ENCODE results near the gene RAD23A.
"Not testable (repeated sequence)": the region's sequence is repeated elsewhere in the genome, so short reads cannot be mapped to it uniquely, and the experiment has no call there.

RAD23A gene

GRCh38 chr19:12945479-12946091 is at the start of gene RAD23A:
Gene RAD23A (plus strand): TSS chr19:12945862. CDS start chr19:12945949, 87 bp downstream.
- DNase-seq: peak; percentile 99

DNA sequence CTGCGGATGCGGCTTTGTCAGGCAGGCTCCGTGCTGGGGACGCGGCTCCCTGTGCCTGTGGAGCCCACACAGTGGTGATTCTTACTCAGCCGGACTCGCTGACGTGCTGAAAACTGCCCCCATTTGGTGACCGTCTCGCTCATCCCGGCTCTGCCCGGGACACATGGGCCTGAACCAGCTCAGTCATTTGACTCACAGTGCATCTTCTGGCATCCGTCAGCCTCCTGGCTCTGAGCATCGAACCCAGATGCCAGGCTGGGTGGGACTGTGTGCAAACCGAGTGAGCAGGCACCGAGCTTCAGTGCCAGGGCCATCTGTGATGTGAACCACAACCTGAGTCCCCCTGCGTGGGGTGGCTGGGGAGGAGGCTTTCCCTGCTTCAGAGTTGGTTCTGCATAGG is 49.2 kb upstream of the RAD23A start:
- DNase-seq: no peak

DNA sequence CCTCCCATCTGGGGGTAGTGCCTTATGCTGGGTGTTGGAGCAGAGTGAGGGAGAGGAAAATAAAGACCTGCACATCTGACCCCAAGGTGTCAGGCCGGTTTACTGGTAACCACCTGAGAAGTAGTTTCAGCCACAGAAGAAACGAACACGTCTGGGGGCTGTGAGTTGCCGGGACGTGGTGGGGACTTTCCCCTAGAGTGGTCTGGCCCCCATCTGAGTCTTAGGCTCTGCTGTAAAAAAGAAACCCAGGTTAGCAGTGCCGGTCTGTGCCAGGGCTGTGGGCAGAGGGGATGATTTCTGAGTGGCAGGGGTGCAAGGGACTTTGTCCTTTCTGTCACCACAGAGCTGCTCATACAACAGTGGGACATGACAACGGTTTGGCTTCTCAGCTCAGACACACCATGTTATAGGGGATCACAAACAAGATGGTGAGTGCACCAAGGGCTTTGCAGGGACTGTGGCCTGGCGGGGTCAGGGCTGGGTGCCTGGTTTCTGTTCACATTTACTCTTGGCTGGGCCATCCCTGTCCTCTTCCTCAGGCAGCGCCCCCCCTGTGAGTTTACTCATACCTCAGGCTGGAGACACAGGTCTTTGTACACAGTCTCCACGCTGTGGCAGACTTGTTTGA is 45.7 kb upstream of the RAD23A start:
- DNase-seq: no peak

- DNase-seq: no peak
Measured at GRCh38 chr19:12907166-12907565, 38.5 kb upstream of the RAD23A start.

GRCh38 chr19:12912571-12912970 is 33.1 kb upstream of the RAD23A start:
- DNase-seq: peak; percentile 94

DNA sequence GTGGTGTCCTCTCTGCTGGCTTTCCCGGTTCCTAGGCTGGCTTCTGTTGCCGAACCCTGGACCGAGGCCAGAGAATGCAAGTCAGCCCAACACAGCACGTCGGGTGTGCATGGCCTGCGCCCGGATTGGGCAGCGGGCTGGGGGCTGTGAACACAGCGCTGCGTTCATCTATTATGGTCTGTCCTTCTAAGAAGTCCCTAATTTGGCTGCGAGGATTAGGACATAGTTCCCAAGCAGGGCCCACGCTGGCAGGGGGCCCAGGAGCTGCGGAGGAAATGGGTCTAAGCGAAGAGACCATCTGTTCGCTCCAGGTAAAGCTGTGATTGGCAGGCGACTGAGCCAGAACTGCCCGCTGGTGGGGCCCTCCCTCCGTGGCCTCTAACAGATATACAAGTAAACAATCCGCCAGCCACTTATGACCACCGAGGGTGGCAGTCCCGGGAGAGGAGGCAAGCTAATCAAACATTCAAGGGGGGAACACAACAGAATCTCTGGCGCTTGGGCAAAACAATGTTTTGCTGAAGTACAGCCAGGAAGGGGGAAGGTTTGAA is 32.6 kb upstream of the RAD23A start:
- DNase-seq: peak; percentile 91

GRCh38 chr19:12913851-12914690 is 31.6 kb upstream of the RAD23A start:
- DNase-seq: no peak

DNA sequence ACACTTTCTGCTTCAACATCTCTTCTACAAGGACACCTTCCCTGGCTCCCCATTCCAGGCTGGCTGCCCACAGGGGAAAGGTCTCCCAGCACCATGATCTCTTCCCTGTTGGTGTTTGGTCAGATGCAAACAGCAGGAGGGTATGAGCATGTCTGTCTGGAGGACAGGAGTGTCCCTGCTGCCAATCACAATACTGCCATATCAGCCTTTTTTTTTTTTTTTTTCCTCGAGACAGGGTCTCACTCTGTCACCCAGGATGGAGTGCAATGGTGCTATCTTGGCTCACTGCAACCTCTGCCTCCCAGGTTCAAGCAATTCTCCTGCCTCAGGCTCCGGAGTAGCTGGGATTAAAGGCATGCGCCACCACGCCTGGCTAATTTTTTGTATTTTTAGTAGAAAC is 29.8 kb upstream of the RAD23A start:
- DNase-seq: not testable (repeated sequence)

GRCh38 chr19:12918253-12918652 is 27.4 kb upstream of the RAD23A start:
- DNase-seq: no peak

DNA sequence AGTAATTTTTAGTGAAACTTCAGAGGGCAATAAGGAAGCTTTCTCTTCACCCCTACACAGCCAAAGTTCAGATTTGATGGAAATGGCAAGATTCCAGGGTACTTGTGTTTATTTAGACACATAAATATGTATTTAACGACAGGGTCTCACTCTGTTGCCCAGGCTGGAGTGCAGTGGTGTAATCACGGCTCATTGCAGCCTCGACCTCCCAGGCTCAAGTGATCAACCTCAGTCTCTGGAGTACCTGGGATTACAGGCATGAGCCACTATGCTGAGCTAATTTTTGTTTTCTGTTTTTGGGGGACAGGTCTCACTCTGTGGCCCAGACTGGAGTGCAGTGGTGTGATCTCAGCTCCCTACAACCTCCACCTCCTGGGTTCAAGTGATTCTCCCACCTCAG is 24.6 kb upstream of the RAD23A start:
- DNase-seq: no peak

GRCh38 chr19:12922959-12923358 is 22.7 kb upstream of the RAD23A start:
- DNase-seq: no peak

DNA sequence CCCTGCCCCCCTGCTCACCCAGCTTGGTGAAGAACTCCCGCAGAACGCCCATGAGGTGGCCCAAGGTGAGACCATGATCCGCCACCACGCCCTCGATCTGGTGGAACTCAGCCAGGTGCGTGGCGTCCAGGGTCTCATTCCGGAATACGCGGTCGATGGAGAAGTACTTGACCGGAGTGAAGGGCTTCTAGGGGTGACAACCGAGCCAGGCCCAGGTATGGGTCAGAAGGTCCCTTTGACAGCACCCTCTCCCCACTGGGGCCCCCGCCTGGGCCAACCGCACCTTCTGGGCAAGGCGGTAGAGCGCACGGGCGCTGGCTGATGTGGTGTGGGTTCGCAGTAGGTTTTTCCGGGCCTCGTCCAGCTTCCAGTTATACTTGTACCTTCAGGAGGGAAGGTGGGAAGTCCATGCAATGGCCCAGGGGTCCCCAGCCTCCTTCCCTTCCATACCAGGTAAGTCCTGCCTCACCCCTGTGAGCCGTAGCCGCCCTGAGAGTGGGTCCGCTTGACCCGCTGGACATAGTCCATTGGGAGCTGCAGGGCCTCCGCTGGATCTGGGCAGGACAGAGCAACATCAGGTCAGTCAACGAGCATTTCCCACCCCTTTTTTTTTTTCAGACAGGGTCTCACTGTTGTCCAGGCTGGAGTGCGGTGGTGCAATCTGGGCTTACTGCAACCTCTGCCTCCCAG is 20.9 kb upstream of the RAD23A start:
- DNase-seq: no peak

GRCh38 chr19:12930002-12930645 is 15.5 kb upstream of the RAD23A start:
- no peak for DNase-seq

DNA sequence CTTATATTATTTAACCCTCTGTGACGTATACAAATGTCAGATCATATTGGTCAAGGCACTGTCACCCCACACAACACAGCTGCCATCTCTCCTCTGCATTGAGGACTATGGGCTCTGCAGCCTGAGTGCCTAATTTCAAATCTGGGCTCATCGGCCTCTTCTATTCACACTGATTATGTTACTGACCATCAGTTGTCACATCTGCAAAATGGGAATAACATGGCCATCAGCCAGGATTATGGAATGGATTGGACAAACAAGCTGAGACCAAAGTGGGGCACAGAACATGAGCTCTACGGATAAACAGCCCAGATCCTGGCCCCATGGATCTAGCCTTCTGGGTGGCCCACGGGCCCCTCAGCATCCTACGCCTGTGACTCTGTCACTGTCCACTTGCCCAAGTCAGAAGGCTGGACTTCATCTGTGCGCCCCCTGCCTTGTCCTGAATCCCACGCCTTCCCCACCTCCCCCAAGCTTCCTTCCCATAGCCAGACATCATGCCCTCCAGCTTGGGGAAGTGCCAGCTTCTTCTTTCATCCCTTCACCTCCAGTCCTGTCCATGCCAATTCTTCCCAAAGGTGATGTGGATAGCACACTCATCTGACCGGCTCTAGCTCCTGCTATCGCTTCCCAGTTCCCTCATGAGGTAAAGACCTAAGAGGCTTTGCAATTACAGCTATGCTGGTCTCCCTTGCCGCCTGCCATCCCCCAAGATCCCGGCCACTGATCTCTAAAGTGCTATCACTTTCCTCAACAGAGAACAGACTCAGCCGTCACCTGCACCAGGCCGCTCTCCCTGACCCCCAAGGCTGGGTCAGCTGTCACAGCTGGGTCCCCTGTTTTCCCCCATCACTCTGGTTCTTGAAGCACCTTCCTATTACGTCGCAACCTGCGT is 13.0 kb upstream of the RAD23A start:
- no peak for DNase-seq

DNA sequence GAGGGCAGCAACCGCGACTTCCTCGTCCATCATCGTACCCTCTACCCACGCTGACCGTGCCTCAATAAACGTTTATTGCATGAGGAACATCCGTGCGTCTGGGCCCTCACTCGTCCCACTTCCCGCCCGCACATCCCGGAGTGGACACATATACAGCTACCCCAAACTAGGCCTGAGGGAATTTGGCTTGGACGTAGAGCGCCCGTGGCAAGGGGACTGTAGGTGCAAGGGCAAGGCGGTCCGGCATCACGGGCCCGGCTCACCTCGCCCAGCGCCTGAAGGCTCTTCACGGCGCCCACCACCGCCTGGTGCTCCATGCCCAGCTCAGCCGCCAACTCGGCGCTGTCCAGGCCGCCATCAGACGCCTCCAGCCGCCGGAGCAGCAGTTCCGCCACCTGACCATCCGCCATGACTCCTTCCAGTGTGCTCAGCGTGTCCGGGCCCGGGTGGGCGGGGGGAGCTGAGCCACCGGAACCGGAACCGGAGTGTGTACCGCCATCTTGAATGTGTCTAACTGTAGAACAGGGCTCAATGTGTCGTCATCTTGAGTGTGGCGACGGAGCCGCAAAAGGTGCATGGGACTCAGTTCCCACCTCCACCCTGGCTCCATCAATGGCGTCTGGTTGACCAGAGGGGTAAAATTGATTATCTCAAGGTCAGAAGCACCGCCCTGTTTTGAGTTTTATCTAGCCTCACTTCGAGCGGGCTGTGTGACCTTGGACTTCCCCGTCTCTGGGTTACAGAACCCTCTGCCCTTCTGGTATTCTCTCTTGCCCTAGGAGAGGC is 12.2 kb upstream of the RAD23A start, which contains the start of gene FARSA:
FARSA (minus strand) TSS at position 425 of the 786 bp plus-strand sequence; CDS start at position 410, 15 bp downstream.
- peak; percentile 87 for DNase-seq

DNA sequence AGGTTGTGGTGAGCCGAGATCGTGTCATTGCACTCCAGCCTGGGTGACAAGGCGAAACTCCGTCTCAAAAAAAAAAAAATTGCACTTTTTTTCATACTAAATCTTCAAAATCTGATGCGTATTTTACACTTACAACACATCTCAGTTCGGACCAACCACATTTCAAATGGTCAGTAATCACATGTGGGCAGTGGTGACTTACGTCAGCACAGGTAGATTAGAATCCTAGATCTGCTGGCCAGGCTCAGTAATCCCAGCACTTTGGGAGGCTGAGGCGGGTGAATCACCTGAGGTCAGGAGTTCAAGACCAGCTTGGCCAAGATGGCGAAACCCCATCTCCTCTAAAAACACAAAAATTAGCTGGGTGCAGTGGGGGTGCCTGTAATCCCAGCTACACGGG is 10.6 kb upstream of the RAD23A start:
- DNase-seq: no peak

- DNase-seq: peak; percentile 16
Measured at GRCh38 chr19:12936582-12936981, 9.1 kb upstream of the RAD23A start.

GRCh38 chr19:12937093-12937926 is 8.4 kb upstream of the RAD23A start:
- peak; percentile 68 for DNase-seq

Data from NCI-H1436 (cell line).